ENCODE data around the gene GDPD3. TPM values are rescaled to one million over a fixed set of nuclear protein-coding genes. Genes with fewer than 3 reads are reported as not detected.
A peak's percentile ranks its signal among the peaks of the same experiment; 100 is the strongest.

GDPD3 gene
- total and polyA plus RNA-seq, 2 donors from 2014 or later, result 3.6 to 17.7 TPM

DNA sequence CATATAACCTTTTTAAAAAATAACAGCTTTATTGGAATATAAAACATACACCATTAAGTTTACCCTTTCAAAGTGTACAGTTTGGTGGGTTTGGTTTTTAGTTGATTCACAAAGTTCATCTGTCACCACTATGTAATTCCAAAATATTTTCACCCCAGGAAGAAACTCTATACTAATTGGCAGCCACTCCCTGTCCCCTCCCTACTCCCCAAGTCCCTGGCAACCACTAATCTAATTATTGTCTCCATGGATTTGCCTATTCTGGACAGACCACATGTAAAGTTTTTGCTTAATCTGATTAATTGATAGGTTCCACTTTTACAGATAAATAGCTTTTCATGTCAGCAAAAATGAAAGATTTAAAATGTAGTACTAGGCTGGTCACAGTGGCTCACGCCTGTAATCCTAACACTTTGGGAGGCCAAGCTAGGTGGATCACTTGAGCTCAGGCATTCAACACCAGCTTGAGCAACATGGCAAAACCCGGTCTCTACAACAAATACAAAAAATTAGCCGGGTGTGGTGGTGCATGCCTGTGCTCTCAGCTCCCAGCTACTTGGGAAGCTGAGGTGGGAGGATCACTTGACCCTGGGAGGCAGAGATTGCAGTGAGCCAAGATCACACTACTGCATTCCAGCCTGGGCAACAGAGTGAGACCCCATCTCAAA lies 34.6 kb upstream of the GDPD3 start:
- H3K4me3 ChIP-seq (ENCODE audit: low read length in 3 of 3), result no peak overlapping the region
- DNase-seq (no peak), FAIRE-seq (no peak)
- no peaks in the 10 kb centered on the region for H3K4me1 ChIP-seq (ENCODE audit: control insufficient read depth in 2 of 3, insufficient read depth in 2 of 3, low read depth in 1 of 3, low read length in 3 of 3)
- no peak overlapping the region for H3K9ac ChIP-seq (ENCODE audit: low read length in 3 of 3)
- peaks cover 0 to 5% (median 0%) of the 10 kb centered on the region in 3 donors for H3K9me3 ChIP-seq (ENCODE audit: control insufficient read depth in 2 of 3, insufficient read depth in 1 of 3, low read length in 3 of 3)
- H3K36me3 ChIP-seq (ENCODE audit: control insufficient read depth in 2 of 3, insufficient read depth in 3 of 3, low read length in 3 of 3), result no peaks in the 10 kb centered on the region
- H3K27me3 ChIP-seq (ENCODE audit: control insufficient read depth, insufficient read depth, low read length), result no peaks in the 10 kb centered on the region
- TF ChIP-seq, protein P1, sequence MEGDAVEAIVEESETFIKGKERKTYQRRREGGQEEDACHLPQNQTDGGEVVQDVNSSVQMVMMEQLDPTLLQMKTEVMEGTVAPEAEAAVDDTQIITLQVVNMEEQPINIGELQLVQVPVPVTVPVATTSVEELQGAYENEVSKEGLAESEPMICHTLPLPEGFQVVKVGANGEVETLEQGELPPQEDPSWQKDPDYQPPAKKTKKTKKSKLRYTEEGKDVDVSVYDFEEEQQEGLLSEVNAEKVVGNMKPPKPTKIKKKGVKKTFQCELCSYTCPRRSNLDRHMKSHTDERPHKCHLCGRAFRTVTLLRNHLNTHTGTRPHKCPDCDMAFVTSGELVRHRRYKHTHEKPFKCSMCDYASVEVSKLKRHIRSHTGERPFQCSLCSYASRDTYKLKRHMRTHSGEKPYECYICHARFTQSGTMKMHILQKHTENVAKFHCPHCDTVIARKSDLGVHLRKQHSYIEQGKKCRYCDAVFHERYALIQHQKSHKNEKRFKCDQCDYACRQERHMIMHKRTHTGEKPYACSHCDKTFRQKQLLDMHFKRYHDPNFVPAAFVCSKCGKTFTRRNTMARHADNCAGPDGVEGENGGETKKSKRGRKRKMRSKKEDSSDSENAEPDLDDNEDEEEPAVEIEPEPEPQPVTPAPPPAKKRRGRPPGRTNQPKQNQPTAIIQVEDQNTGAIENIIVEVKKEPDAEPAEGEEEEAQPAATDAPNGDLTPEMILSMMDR (IDR thresholded peaks at IDR 0.05; ENCODE audit: borderline replicate concordance, extremely low read depth, insufficient read depth), result no peak
- H3K27ac ChIP-seq (ENCODE audit: low read depth in 2 of 2, low read length in 2 of 2), result no peak overlapping the region
- intact Hi-C loops (cut with DNase I), result no loop called here

DNA sequence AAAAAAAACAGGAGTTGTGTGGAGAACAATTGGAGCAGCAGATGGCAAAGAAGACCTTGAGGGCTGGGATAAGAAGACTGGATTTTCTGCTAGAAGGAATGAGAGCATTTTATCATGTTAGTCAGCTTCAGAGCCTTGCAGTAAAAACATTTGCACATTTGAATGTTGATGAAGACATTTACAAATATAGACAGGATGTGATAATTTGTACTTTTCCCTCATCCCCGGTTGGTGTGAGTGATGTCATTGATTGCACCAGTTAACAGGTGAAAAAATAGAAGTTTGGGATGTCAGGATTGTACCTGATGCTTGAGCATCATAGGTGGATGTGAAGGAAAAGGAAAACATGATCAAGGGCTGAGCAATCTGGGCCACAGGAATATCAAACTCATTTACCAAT lies 32.3 kb upstream of the GDPD3 start:
- FAIRE-seq (no peak), DNase-seq (no peak)
- TF ChIP-seq, protein P1 (IDR thresholded peaks at IDR 0.05; ENCODE audit: borderline replicate concordance, extremely low read depth, insufficient read depth), result no peak
- H3K4me3 ChIP-seq (ENCODE audit: low read length in 3 of 3), result no peak overlapping the region
- no peaks in the 10 kb centered on the region for H3K36me3 ChIP-seq (ENCODE audit: control insufficient read depth in 2 of 3, insufficient read depth in 3 of 3, low read length in 3 of 3)
- H3K27ac ChIP-seq (ENCODE audit: low read depth in 2 of 2, low read length in 2 of 2), result no peak overlapping the region
- H3K9me3 ChIP-seq (ENCODE audit: control insufficient read depth in 2 of 3, insufficient read depth in 1 of 3, low read length in 3 of 3), result peaks cover 0 to 5% (median 0%) of the 10 kb centered on the region in 3 donors
- intact Hi-C loops (cut with DNase I), result no loop called here
- H3K4me1 ChIP-seq (ENCODE audit: control insufficient read depth in 2 of 3, insufficient read depth in 2 of 3, low read depth in 1 of 3, low read length in 3 of 3), result no peaks in the 10 kb centered on the region
- no peak overlapping the region for H3K9ac ChIP-seq (ENCODE audit: low read length in 3 of 3)
- H3K27me3 ChIP-seq (ENCODE audit: control insufficient read depth, insufficient read depth, low read length), result no peaks in the 10 kb centered on the region

DNA sequence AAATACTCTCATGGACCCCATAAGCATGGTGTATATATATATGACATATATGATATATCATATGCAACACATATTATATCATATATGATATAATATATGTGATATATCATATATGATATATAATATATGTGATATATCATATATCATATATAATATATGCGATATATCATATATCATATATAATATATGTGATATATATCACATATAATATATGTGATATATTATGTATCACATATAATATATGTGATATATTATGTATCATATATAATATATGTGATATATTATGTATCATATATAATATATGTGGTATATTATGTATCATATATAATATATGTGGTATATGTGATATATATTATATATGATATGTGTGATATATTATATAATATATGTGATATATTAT lies 31.6 kb upstream of the GDPD3 start:
- Histone ChIP-seq H3K4me1 (ENCODE audit: control insufficient read depth in 2 of 3, insufficient read depth in 2 of 3, low read depth in 1 of 3, low read length in 3 of 3) (no peaks in the 10 kb centered on the region), H3K36me3 (ENCODE audit: control insufficient read depth in 2 of 3, insufficient read depth in 3 of 3, low read length in 3 of 3) (no peaks in the 10 kb centered on the region), H3K27ac (ENCODE audit: low read depth in 2 of 2, low read length in 2 of 2) (no peak overlapping the region), H3K27me3 (ENCODE audit: control insufficient read depth, insufficient read depth, low read length) (no peaks in the 10 kb centered on the region), H3K4me3 (ENCODE audit: low read length in 3 of 3) (no peak overlapping the region), H3K9me3 (ENCODE audit: control insufficient read depth in 2 of 3, insufficient read depth in 1 of 3, low read length in 3 of 3) (peaks cover 0 to 5% (median 0%) of the 10 kb centered on the region in 3 donors), H3K9ac (ENCODE audit: low read length in 3 of 3) (no peak overlapping the region)
- TF ChIP-seq, protein P1 (IDR thresholded peaks at IDR 0.05; ENCODE audit: borderline replicate concordance, extremely low read depth, insufficient read depth), result no peak
- intact Hi-C loops (cut with DNase I), result no loop called here
- DNase-seq (no peak), FAIRE-seq (peak; percentile 95)

GRCh38 chr16:30144017-30144416 lies 30.7 kb upstream of the GDPD3 start:
- Histone ChIP-seq H3K9ac (ENCODE audit: low read length in 3 of 3) (no peak overlapping the region), H3K4me3 (ENCODE audit: low read length in 3 of 3) (no peak overlapping the region), H3K36me3 (ENCODE audit: control insufficient read depth in 2 of 3, insufficient read depth in 3 of 3, low read length in 3 of 3) (no peaks in the 10 kb centered on the region), H3K9me3 (ENCODE audit: control insufficient read depth in 2 of 3, insufficient read depth in 1 of 3, low read length in 3 of 3) (peaks cover 0 to 2% (median 0%) of the 10 kb centered on the region in 3 donors), H3K27ac (ENCODE audit: low read depth in 2 of 2, low read length in 2 of 2) (no peak overlapping the region), H3K4me1 (ENCODE audit: control insufficient read depth in 2 of 3, insufficient read depth in 2 of 3, low read depth in 1 of 3, low read length in 3 of 3) (no peaks in the 10 kb centered on the region), H3K27me3 (ENCODE audit: control insufficient read depth, insufficient read depth, low read length) (no peaks in the 10 kb centered on the region)
- no peak for FAIRE-seq
- no peak for DNase-seq
- intact Hi-C loops (cut with DNase I), result no loop called here
- TF ChIP-seq, protein P1 (IDR thresholded peaks at IDR 0.05; ENCODE audit: borderline replicate concordance, extremely low read depth, insufficient read depth), result no peak

Measured in kidney (tissue), 14 donors.